Measurements from ENCODE around the gene ZNF277.

ZNF277 gene

DNA sequence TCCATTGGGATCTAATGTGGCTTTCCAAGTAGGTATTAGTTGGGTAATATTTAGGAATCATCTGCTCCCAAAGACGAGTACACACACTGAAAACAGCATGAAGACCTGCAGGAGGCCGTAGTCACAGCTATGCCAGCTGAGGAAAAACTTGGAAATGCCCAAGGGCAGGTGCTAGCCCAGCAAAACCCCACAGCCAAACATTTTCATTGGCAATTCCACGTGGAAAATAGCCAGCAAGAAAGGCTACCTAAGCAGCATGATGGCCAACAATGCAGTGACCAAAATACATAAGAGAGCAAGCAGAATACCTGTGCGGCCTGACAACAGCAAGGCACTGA lies 33.0 kb upstream of the ZNF277 start:
- Histone ChIP-seq H3K27me3 (ENCODE audit: low read length) (no peaks in the 10 kb centered on the region), H4K20me1 (ENCODE audit: low read depth, low read length) (no peaks in the 10 kb centered on the region), H3F3A (ENCODE audit: insufficient read depth) (no peaks in the 10 kb centered on the region), H3K9ac (ENCODE audit: low read length) (no peak overlapping the region), H3K27ac (ENCODE audit: low read depth, low read length) (no peak overlapping the region), H3K4me3 (ENCODE audit: insufficient read depth, low read length, poor library complexity, severe bottlenecking) (no peak overlapping the region), H3K4me2 (ENCODE audit: low read depth, low read length, poor library complexity, severe bottlenecking) (no peak overlapping the region), H2AFZ (ENCODE audit: low read depth, low read length, severe bottlenecking) (no peak overlapping the region), H3K9me2 (replicated peaks; ENCODE audit: insufficient read depth, low read length) (no peaks in the 10 kb centered on the region), H3K9me3 (ENCODE audit: insufficient read depth, low read length) (no peaks in the 10 kb centered on the region), H3K79me2 (ENCODE audit: insufficient read depth, low read length) (no peaks in the 10 kb centered on the region), H3K36me3 (ENCODE audit: low read length) (no peaks in the 10 kb centered on the region)
- TF ChIP-seq EZH2phosphoT487 (conservative IDR thresholded peaks at IDR 0.05; ENCODE audit: low read length): no peak
- TF ChIP-seq, protein P1, sequence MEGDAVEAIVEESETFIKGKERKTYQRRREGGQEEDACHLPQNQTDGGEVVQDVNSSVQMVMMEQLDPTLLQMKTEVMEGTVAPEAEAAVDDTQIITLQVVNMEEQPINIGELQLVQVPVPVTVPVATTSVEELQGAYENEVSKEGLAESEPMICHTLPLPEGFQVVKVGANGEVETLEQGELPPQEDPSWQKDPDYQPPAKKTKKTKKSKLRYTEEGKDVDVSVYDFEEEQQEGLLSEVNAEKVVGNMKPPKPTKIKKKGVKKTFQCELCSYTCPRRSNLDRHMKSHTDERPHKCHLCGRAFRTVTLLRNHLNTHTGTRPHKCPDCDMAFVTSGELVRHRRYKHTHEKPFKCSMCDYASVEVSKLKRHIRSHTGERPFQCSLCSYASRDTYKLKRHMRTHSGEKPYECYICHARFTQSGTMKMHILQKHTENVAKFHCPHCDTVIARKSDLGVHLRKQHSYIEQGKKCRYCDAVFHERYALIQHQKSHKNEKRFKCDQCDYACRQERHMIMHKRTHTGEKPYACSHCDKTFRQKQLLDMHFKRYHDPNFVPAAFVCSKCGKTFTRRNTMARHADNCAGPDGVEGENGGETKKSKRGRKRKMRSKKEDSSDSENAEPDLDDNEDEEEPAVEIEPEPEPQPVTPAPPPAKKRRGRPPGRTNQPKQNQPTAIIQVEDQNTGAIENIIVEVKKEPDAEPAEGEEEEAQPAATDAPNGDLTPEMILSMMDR (IDR thresholded peaks at IDR 0.05; ENCODE audit: insufficient read depth, low read length, poor library complexity, severe bottlenecking): no peak

DNA sequence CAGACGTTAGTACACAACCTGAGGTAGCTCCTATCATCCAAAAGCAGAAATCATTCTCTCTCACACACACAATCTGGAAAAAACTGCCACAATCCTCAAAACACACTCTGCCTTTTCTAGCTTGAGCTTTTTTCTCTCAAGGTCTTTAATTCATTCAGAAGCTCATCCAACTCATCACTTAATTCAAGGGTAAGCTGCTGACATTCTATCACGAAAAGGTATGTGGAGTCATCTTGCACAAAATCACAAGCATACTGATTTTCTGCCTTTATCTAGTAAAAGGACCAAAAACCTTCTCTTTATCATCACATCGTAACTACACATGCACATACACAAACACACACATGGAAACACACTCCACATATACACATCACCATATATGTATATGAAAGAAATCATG lies 32.3 kb upstream of the ZNF277 start:
- H3F3A ChIP-seq (ENCODE audit: insufficient read depth): no peaks in the 10 kb centered on the region
- H3K9me2 ChIP-seq (replicated peaks; ENCODE audit: insufficient read depth, low read length): no peaks in the 10 kb centered on the region
- no peaks in the 10 kb centered on the region for H3K79me2 ChIP-seq (ENCODE audit: insufficient read depth, low read length)
- H2AFZ ChIP-seq (ENCODE audit: low read depth, low read length, severe bottlenecking): no peak overlapping the region
- H3K9ac ChIP-seq (ENCODE audit: low read length): no peak overlapping the region
- no peaks in the 10 kb centered on the region for H3K36me3 ChIP-seq (ENCODE audit: low read length)
- no peaks in the 10 kb centered on the region for H3K9me3 ChIP-seq (ENCODE audit: insufficient read depth, low read length)
- H3K4me2 ChIP-seq (ENCODE audit: low read depth, low read length, poor library complexity, severe bottlenecking): no peak overlapping the region
- no peak overlapping the region for H3K4me3 ChIP-seq (ENCODE audit: insufficient read depth, low read length, poor library complexity, severe bottlenecking)
- H4K20me1 ChIP-seq (ENCODE audit: low read depth, low read length): no peaks in the 10 kb centered on the region
- H3K27ac ChIP-seq (ENCODE audit: low read depth, low read length): no peak overlapping the region
- no peak for TF ChIP-seq EZH2phosphoT487 (conservative IDR thresholded peaks at IDR 0.05; ENCODE audit: low read length)
- H3K27me3 ChIP-seq (ENCODE audit: low read length): no peaks in the 10 kb centered on the region

DNA sequence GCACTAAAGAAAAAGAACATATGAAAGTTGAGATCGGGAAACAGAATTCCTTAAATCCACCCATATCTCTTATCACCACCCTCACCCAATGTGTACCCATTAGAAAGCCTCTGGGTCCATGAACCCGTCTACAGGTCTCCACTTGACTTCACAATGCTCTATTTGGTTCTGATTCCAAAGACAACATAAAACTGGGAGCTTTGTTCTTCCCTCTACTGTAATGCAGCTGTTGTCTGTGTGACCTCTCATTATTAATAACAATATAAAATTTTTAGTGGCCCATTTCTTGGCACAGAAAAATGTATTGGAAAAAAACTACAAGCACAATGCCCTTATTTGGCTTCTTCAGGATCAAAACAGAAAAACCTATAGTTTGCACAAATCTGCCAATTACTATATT lies 30.3 kb upstream of the ZNF277 start:
- Histone ChIP-seq H3K27ac (ENCODE audit: low read depth, low read length) (no peak overlapping the region), H3K9me3 (ENCODE audit: insufficient read depth, low read length) (no peaks in the 10 kb centered on the region), H3K79me2 (ENCODE audit: insufficient read depth, low read length) (no peaks in the 10 kb centered on the region), H3F3A (ENCODE audit: insufficient read depth) (no peaks in the 10 kb centered on the region), H2AFZ (ENCODE audit: low read depth, low read length, severe bottlenecking) (no peak overlapping the region), H3K4me2 (ENCODE audit: low read depth, low read length, poor library complexity, severe bottlenecking) (no peak overlapping the region), H3K9ac (ENCODE audit: low read length) (no peak overlapping the region), H4K20me1 (ENCODE audit: low read depth, low read length) (no peaks in the 10 kb centered on the region), H3K27me3 (ENCODE audit: low read length) (no peaks in the 10 kb centered on the region), H3K9me2 (replicated peaks; ENCODE audit: insufficient read depth, low read length) (no peaks in the 10 kb centered on the region), H3K4me3 (ENCODE audit: insufficient read depth, low read length, poor library complexity, severe bottlenecking) (no peak overlapping the region), H3K36me3 (ENCODE audit: low read length) (no peaks in the 10 kb centered on the region)
- TF ChIP-seq, protein P1 (IDR thresholded peaks at IDR 0.05; ENCODE audit: insufficient read depth, low read length, poor library complexity, severe bottlenecking): no peak
- no peak for TF ChIP-seq EZH2phosphoT487 (conservative IDR thresholded peaks at IDR 0.05; ENCODE audit: low read length)

DNA sequence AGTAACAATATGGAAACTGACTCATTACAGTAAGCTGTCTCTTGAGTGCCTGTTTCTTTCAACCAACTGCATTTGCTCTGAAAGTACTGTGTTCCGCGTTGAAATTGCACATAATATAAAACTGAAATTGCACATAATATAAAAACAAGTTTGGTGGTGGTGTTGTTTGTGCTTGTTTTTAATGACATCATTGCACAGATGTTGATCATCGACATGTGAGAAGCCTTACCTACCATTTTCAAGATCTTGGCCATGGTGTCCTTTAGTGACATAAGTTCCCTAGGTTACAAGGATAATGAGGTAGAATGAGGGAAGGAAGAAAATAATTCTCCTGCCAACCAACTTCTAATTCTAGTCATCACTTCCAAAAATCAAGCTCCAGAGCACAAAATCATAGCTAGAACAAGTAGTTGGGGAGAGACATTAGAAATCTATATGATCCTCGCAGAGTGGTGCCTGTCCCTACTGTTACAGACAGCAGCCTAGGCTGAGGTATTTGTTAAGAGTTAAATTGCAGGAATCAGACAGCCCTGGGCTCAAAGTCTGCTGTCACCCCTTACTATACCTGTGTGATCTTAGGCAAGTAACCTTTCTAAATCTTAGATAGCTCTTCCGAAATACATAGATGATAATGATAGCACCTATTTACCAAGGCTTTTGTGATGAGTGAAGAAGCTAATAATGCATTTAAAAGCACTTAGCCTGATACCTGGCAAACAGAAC lies 29.6 kb upstream of the ZNF277 start:
- H3K79me2 ChIP-seq (ENCODE audit: insufficient read depth, low read length): no peaks in the 10 kb centered on the region
- no peak overlapping the region for H3K4me3 ChIP-seq (ENCODE audit: insufficient read depth, low read length, poor library complexity, severe bottlenecking)
- H4K20me1 ChIP-seq (ENCODE audit: low read depth, low read length): no peaks in the 10 kb centered on the region
- no peak overlapping the region for H2AFZ ChIP-seq (ENCODE audit: low read depth, low read length, severe bottlenecking)
- no peaks in the 10 kb centered on the region for H3K9me2 ChIP-seq (replicated peaks; ENCODE audit: insufficient read depth, low read length)
- no peaks in the 10 kb centered on the region for H3K27me3 ChIP-seq (ENCODE audit: low read length)
- no peak overlapping the region for H3K4me2 ChIP-seq (ENCODE audit: low read depth, low read length, poor library complexity, severe bottlenecking)
- no peak overlapping the region for H3K9ac ChIP-seq (ENCODE audit: low read length)
- no peak overlapping the region for H3K27ac ChIP-seq (ENCODE audit: low read depth, low read length)
- TF ChIP-seq EZH2phosphoT487 (conservative IDR thresholded peaks at IDR 0.05; ENCODE audit: low read length): no peak
- no peaks in the 10 kb centered on the region for H3F3A ChIP-seq (ENCODE audit: insufficient read depth)
- H3K36me3 ChIP-seq (ENCODE audit: low read length): no peaks in the 10 kb centered on the region
- no peaks in the 10 kb centered on the region for H3K9me3 ChIP-seq (ENCODE audit: insufficient read depth, low read length)
